Esophagus muscularis mucosa (tissue), 3 donors: ENCODE data around the gene ACVR2B.

ENCODE experiments used
- POLR2AphosphoS5 ChIP-seq, 2 donors: sonication (generic); formaldehyde crosslinking; IDR thresholded peaks; one replicate each; pipeline ENCODE4 v1.6.1; 2017; ENCODE audit warnings: antibody characterized with exemption in 2 of 2
- TF ChIP-seq, protein P1 (sequence below), 3 experiments: fragments of 200-600 bp in 2 of 3; fragments of 450-650 bp in 1 of 3; sonication (generic) in 2 of 3; IDR thresholded peaks; one replicate each; pipeline ENCODE4 v1.5.1; 2017 to 2019; ENCODE audit warnings: antibody characterized with exemption in 3 of 3, mild to moderate bottlenecking in 2 of 3, moderate library complexity in 1 of 3

DNA sequence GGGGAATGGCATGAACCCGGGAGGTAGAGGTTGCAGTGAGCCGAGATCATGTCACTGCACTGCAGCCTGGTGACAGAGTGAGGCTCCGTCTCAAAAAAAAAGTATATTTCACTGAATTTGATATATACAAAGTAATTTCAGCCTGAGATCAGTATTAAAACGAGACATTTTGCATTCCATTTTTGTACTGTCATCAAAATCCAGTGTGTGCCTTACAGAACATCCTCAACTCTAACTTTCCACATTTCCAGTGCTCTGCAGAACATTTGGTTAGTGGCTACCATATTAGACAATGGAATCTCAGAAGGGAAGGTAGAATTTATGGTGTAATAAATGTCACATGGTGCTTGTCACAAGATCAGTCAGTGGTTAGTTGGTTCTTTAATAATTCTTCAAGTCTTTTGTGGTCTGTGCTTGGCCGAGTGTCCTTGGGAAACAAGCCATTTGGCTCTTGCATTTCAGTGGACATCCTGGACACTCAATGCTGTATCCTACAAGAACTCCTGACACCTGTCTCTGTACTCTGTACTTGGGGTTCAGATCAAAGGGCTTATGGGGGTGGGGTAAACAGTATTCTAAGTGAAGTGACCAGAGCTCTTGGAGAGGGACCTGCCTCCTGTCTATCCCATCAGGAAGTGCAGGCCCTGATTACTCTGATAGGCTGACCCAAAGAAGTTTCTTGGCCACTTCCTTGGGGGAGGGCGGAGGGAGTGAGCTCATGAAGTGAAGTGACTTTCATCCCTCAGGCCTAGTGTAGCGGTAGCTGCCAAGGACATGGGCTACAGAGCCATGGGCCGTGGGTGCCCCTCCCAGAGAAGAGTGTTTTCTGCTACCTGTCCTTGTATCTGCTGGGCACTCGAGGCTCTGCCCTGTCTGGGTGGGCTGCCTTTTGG is 3.7 kb downstream of the ACVR2B start:
- TF ChIP-seq, protein P1, sequence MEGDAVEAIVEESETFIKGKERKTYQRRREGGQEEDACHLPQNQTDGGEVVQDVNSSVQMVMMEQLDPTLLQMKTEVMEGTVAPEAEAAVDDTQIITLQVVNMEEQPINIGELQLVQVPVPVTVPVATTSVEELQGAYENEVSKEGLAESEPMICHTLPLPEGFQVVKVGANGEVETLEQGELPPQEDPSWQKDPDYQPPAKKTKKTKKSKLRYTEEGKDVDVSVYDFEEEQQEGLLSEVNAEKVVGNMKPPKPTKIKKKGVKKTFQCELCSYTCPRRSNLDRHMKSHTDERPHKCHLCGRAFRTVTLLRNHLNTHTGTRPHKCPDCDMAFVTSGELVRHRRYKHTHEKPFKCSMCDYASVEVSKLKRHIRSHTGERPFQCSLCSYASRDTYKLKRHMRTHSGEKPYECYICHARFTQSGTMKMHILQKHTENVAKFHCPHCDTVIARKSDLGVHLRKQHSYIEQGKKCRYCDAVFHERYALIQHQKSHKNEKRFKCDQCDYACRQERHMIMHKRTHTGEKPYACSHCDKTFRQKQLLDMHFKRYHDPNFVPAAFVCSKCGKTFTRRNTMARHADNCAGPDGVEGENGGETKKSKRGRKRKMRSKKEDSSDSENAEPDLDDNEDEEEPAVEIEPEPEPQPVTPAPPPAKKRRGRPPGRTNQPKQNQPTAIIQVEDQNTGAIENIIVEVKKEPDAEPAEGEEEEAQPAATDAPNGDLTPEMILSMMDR (IDR thresholded peaks at IDR 0.05) = no peak
- TF ChIP-seq POLR2AphosphoS5 (IDR thresholded peaks at IDR 0.05) = no peak
